ENCODE data around the gene MEX3A. TPM values are rescaled to one million over a fixed set of nuclear protein-coding genes. Genes with fewer than 3 reads are reported as not detected.

MEX3A gene
- total and polyA plus RNA-seq, 10 donors = 0.11 to 0.76 (median 0.30) TPM

- no peak for TF ChIP-seq POLR2AphosphoS5 (IDR thresholded peaks at IDR 0.05)
- TF ChIP-seq CTCF (IDR thresholded peaks at IDR 0.05 in 8 of 11, conservative IDR thresholded peaks at IDR 0.05 in 3 of 11) = no peak
- no peak for TF ChIP-seq POLR2A (IDR thresholded peaks at IDR 0.05)
- Histone ChIP-seq H3K9me3 (no peaks in the 10 kb centered on the region), H3K4me1 (peaks cover 2 to 21% (median 12%) of the 10 kb centered on the region in 6 donors), H3K27me3 (replicated peaks in 1 of 7) (no peaks in the 10 kb centered on the region), H3K4me3 (no peak overlapping the region), H3K36me3 (peaks cover 0 to under 1% (median 0%) of the 10 kb centered on the region in 6 donors), H3K27ac (no peak overlapping the region)
- intact Hi-C loops (cut with DNase I; ENCODE audit: low total_unique reads) = no loop called here
- DNase-seq = no peak
- WGBS, 5 donors = 84 to 91% (median 85%) methylated on average over 5 of the region's 5 CpGs
Observed at GRCh38 chr1:156024801-156025200, 57.5 kb downstream of the MEX3A start.

Other genes starting within 250 kb of the MEX3A start
- gene GON4L, start 225.3 kb downstream of the MEX3A start, total RNA-seq = 100 to 1,000 TPM in 1 of 7 donors, 10 to 100 TPM in 6; 56.6 to 103 (median 70.2) TPM
- 10 to 100 TPM; 12.3 to 27.1 (median 22.3) TPM for gene GON4L, start 225.3 kb downstream of the MEX3A start, polyA plus RNA-seq
- 10 to 100 TPM; 10.2 to 22.1 (median 13.7) TPM for gene SYT11, start 222.9 kb downstream of the MEX3A start, total RNA-seq
- 1 to 10 TPM; 1.1 to 2.9 (median 1.8) TPM for gene SYT11, start 222.9 kb downstream of the MEX3A start, polyA plus RNA-seq
- 10 to 100 TPM; 48.1 to 66.2 (median 52.6) TPM for gene RIT1, start 171.1 kb downstream of the MEX3A start, total RNA-seq
- gene RIT1, start 171.1 kb downstream of the MEX3A start, polyA plus RNA-seq = 10 to 100 TPM in 2 of 3 donors, 1 to 10 TPM in 1; 9.0 to 16.3 (median 10.2) TPM
- 10 to 100 TPM; 43.2 to 70.5 (median 59.3) TPM for gene KHDC4, start 148.1 kb downstream of the MEX3A start, total RNA-seq
- gene KHDC4, start 148.1 kb downstream of the MEX3A start, polyA plus RNA-seq = 10 to 100 TPM; 24.9 to 33.8 (median 29.3) TPM
- under 1 TPM in 1 of 7 donors, not detected in 6; 0.88 TPM for gene RXFP4, start 140.8 kb downstream of the MEX3A start, total RNA-seq
- gene RXFP4, start 140.8 kb downstream of the MEX3A start, polyA plus RNA-seq = under 1 TPM in 1 of 3 donors, not detected in 2; 0.06 TPM
- 100 to 1,000 TPM; 129 to 228 (median 192) TPM for gene ARHGEF2, start 103.9 kb downstream of the MEX3A start, total RNA-seq
- 10 to 100 TPM; 45.1 to 83.0 (median 63.4) TPM for gene ARHGEF2, start 103.9 kb downstream of the MEX3A start, polyA plus RNA-seq
- gene SSR2, start 61.5 kb downstream of the MEX3A start, total RNA-seq = 100 to 1,000 TPM; 152 to 254 (median 183) TPM
- gene SSR2, start 61.5 kb downstream of the MEX3A start, polyA plus RNA-seq = 100 to 1,000 TPM; 198 to 291 (median 224) TPM
- gene UBQLN4, start 28.7 kb downstream of the MEX3A start, total RNA-seq = 10 to 100 TPM; 15.7 to 26.4 (median 21.2) TPM
- 10 to 100 TPM; 11.2 to 18.0 (median 12.2) TPM for gene UBQLN4, start 28.7 kb downstream of the MEX3A start, polyA plus RNA-seq
- 10 to 100 TPM; 29.5 to 53.3 (median 42.3) TPM for gene LAMTOR2, start 27.7 kb downstream of the MEX3A start, total RNA-seq
- 100 to 1,000 TPM in 2 of 3 donors, 10 to 100 TPM in 1; 80.0 to 121 (median 107) TPM for gene LAMTOR2, start 27.7 kb downstream of the MEX3A start, polyA plus RNA-seq
- under 1 TPM in 2 of 7 donors, not detected in 5; 0.50 to 0.70 TPM for gene RAB25, start 21.3 kb downstream of the MEX3A start, total RNA-seq
- under 1 TPM; 0.28 to 0.61 (median 0.45) TPM for gene RAB25, start 21.3 kb downstream of the MEX3A start, polyA plus RNA-seq
- gene LMNA, start 32.2 kb upstream of the MEX3A start, total RNA-seq = 100 to 1,000 TPM in 6 of 7 donors, 10 to 100 TPM in 1; 95.1 to 279 (median 124) TPM
- 10 to 100 TPM; 33.9 to 61.1 (median 39.4) TPM for gene LMNA, start 32.2 kb upstream of the MEX3A start, polyA plus RNA-seq
- gene SEMA4A, start 71.1 kb upstream of the MEX3A start, total RNA-seq = 10 to 100 TPM; 21.1 to 65.9 (median 37.7) TPM
- 1 to 10 TPM; 7.1 to 9.3 (median 9.1) TPM for gene SEMA4A, start 71.1 kb upstream of the MEX3A start, polyA plus RNA-seq
- gene SLC25A44, start 111.6 kb upstream of the MEX3A start, total RNA-seq = 10 to 100 TPM; 22.8 to 32.7 (median 29.0) TPM
- 1 to 10 TPM; 4.8 to 8.4 (median 6.2) TPM for gene SLC25A44, start 111.6 kb upstream of the MEX3A start, polyA plus RNA-seq
- 10 to 100 TPM; 43.8 to 74.0 (median 59.5) TPM for gene PMF1, start 130.5 kb upstream of the MEX3A start, total RNA-seq
- gene PMF1, start 130.5 kb upstream of the MEX3A start, polyA plus RNA-seq = 10 to 100 TPM; 66.3 to 97.6 (median 79.3) TPM
- 1 to 10 TPM; 1.8 to 6.0 (median 2.5) TPM for gene BGLAP, start 159.7 kb upstream of the MEX3A start, total RNA-seq
- 1 to 10 TPM; 1.7 to 2.4 (median 2.4) TPM for gene BGLAP, start 159.7 kb upstream of the MEX3A start, polyA plus RNA-seq
- gene PAQR6, start 165.6 kb upstream of the MEX3A start, total RNA-seq = 1 to 10 TPM in 6 of 7 donors, under 1 TPM in 1; 0.94 to 4.0 (median 1.8) TPM
- 1 to 10 TPM in 2 of 3 donors, under 1 TPM in 1; 0.80 to 2.3 (median 2.2) TPM for gene PAQR6, start 165.6 kb upstream of the MEX3A start, polyA plus RNA-seq
- gene SMG5, start 200.4 kb upstream of the MEX3A start, total RNA-seq = 10 to 100 TPM; 48.9 to 80.5 (median 70.8) TPM
- gene SMG5, start 200.4 kb upstream of the MEX3A start, polyA plus RNA-seq = 10 to 100 TPM; 14.9 to 33.6 (median 17.7) TPM
- 1 to 10 TPM; 2.6 to 6.8 (median 4.6) TPM for gene TMEM79, start 201.9 kb upstream of the MEX3A start, total RNA-seq
- 1 to 10 TPM; 3.4 to 5.3 (median 3.8) TPM for gene TMEM79, start 201.9 kb upstream of the MEX3A start, polyA plus RNA-seq
- 10 to 100 TPM; 25.5 to 54.4 (median 44.2) TPM for gene GLMP, start 213.2 kb upstream of the MEX3A start, total RNA-seq
- 10 to 100 TPM; 26.3 to 31.9 (median 30.6) TPM for gene GLMP, start 213.2 kb upstream of the MEX3A start, polyA plus RNA-seq
- gene VHLL, start 216.8 kb upstream of the MEX3A start, total RNA-seq = not detected
- gene VHLL, start 216.8 kb upstream of the MEX3A start, polyA plus RNA-seq = not detected